ENCODE results near the gene VIPR2.
"Not testable (repeated sequence)": the region's sequence is repeated elsewhere in the genome, so short reads cannot be mapped to it uniquely, and the experiment has no call there.

Gene VIPR2

GRCh38 chr7:159103382-159104187 lies 41.1 kb downstream of the VIPR2 start:
- no peak for FAIRE-seq

GRCh38 chr7:159102681-159103381 lies 41.8 kb downstream of the VIPR2 start:
- no peak for FAIRE-seq

GRCh38 chr7:159101661-159102091 lies 43.0 kb downstream of the VIPR2 start:
- not testable (repeated sequence) for FAIRE-seq

GRCh38 chr7:159101083-159101395 lies 43.6 kb downstream of the VIPR2 start:
- FAIRE-seq: not testable (repeated sequence)

- FAIRE-seq: not testable (repeated sequence)
Measured at GRCh38 chr7:159100281-159101082, 44.2 kb downstream of the VIPR2 start.

GRCh38 chr7:159099711-159100231 lies 44.9 kb downstream of the VIPR2 start:
- no peak for FAIRE-seq

- FAIRE-seq: no peak
Measured at GRCh38 chr7:159098811-159099655, 45.6 kb downstream of the VIPR2 start.

GRCh38 chr7:159098424-159098786 lies 46.3 kb downstream of the VIPR2 start:
- FAIRE-seq: no peak

- no peak for FAIRE-seq
Measured at GRCh38 chr7:159097661-159098423, 46.8 kb downstream of the VIPR2 start.

- no peak for FAIRE-seq
Measured at GRCh38 chr7:159096736-159097581, 47.7 kb downstream of the VIPR2 start.

GRCh38 chr7:159095979-159096411 lies 48.7 kb downstream of the VIPR2 start:
- FAIRE-seq: no peak

GRCh38 chr7:159094919-159095915 lies 49.5 kb downstream of the VIPR2 start:
- no peak for FAIRE-seq

GRCh38 chr7:159094023-159094740 lies 50.5 kb downstream of the VIPR2 start:
- FAIRE-seq: no peak

GRCh38 chr7:159093351-159093971 lies 51.2 kb downstream of the VIPR2 start:
- FAIRE-seq: no peak

GRCh38 chr7:159092701-159093121 lies 52.0 kb downstream of the VIPR2 start:
- FAIRE-seq: no peak

GRCh38 chr7:159091480-159092475 lies 52.9 kb downstream of the VIPR2 start:
- no peak for FAIRE-seq

- no peak for FAIRE-seq
Measured at GRCh38 chr7:159091041-159091440, 53.6 kb downstream of the VIPR2 start.

All from endometrium (tissue), 2 donors.